Thyroid gland (tissue), 4 donors: Measurements from ENCODE around the gene ZNF503.

Experiments
- CTCF ChIP-seq, 6 experiments: fragments of 200-600 bp in 3 of 6; fragments of 450-650 bp in 3 of 6; sonication (generic) in 3 of 6; IDR thresholded peaks; one replicate each; pipeline ENCODE4 v1.5.1; 2016 to 2019; ENCODE audit warnings: antibody characterized with exemption in 6 of 6, mild to moderate bottlenecking in 2 of 6, inconsistent platforms in 1 of 6, moderate library complexity in 1 of 6
- POLR2A ChIP-seq, 2 donors: fragments of 450-650 bp; IDR thresholded peaks; one replicate each; pipeline ENCODE4 v1.6.1; 2017; ENCODE audit warnings: antibody characterized with exemption in 2 of 2, mild to moderate bottlenecking in 2 of 2, moderate library complexity in 1 of 2

DNA sequence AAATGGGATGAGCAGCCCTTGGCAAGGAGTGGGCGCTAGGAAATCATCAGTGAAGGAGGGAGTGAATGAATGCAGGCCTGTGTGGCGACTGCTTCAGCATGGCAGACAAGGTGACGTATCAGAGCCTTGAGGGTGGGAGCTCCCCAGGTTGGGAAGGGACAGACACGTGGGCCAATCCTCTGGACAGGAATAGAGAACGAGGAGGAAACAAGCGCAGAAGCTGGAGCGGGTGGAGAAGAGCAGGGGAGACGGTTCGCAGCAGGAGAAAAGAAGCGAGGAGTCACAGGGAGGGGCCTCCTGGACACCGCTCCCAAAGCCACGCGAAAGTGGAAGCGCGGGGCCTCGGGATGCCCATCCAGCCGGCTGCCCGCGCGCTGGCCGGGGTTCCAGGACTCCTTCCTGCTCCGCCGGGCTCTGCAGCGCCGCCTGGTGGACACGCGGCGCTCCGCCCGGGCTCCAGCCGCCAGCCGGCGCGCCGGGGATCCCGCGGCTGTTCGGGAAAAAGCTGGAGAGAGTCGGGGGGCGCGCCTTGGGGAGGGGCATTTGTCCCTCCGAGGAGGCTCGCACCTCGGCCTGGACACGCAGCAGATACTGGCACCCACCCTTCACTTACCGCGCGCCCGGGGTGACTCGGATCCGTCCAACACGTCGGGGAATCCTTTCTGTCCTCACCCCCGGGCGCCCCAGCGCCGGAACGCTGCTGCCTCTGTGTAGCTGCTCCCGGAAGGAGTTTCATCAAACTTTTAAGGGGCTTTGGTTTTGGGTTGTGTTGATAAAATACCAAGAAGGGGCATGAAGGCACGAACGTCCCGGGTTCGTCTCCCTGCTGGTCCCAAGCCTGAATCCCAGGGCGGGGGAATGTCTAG, 6.3 kb downstream of the ZNF503 start:
- TF ChIP-seq CTCF (IDR thresholded peaks at IDR 0.05) (peak; percentile 44 to 98 (median 88)), POLR2A (IDR thresholded peaks at IDR 0.05) (no peak)
